Limb (tissue), 2 donors: Measurements from ENCODE around the gene UBE2L6.
A peak's percentile ranks its signal among the peaks of the same experiment; 100 is the strongest.

ENCODE experiments used
- DNase-seq, 2 donors: peaks; one replicate each; pipeline ENCODE4 v3.0.0-alpha.2; 2016; ENCODE audit errors: extremely low spot score in 2 of 2

Gene UBE2L6

GRCh38 chr11:57530596-57531507 lies 36.6 kb downstream of the UBE2L6 start, which contains the start of gene TIMM10:
Gene TIMM10, minus strand, starts transcription at chr11:57530754. Its CDS starts 565 bp downstream, at chr11:57530189.
- peak; percentile 92 to 99 for DNase-seq

- DNase-seq = no peak
These were observed 37.3 kb downstream of the UBE2L6 start for GRCh38 chr11:57530215-57530595.

- DNase-seq = no peak
These were observed 38.5 kb downstream of the UBE2L6 start for GRCh38 chr11:57529012-57529411.

GRCh38 chr11:57527056-57527631 lies 40.3 kb downstream of the UBE2L6 start:
- DNase-seq = peak; percentile 73 to 78

GRCh38 chr11:57523419-57523818 lies 44.1 kb downstream of the UBE2L6 start:
- no peak for DNase-seq

- no peak for DNase-seq
These were observed 46.4 kb downstream of the UBE2L6 start for GRCh38 chr11:57521116-57521515.

- no peak for DNase-seq
These were observed 51.4 kb downstream of the UBE2L6 start for GRCh38 chr11:57516061-57516443.

- DNase-seq = peak; percentile 54 to 69
These were observed 52.0 kb downstream of the UBE2L6 start, which contains the start of gene SLC43A1 for GRCh38 chr11:57515332-57516060. Gene SLC43A1, minus strand, starts transcription at chr11:57515702. Its CDS starts 1,591 bp downstream, at chr11:57514111.

- peak in 1 of 2 donors; percentile 53 for DNase-seq
These were observed 52.7 kb downstream of the UBE2L6 start for GRCh38 chr11:57514538-57515331.

GRCh38 chr11:57513911-57514537 lies 53.4 kb downstream of the UBE2L6 start:
- DNase-seq = peak in 1 of 2 donors; percentile 48

GRCh38 chr11:57513452-57513795 lies 54.0 kb downstream of the UBE2L6 start:
- no peak for DNase-seq

- no peak for DNase-seq
These were observed 54.6 kb downstream of the UBE2L6 start for GRCh38 chr11:57512646-57513451.

- DNase-seq = no peak
These were observed 55.6 kb downstream of the UBE2L6 start for GRCh38 chr11:57511741-57512430.

- DNase-seq = no peak
These were observed 58.9 kb downstream of the UBE2L6 start for GRCh38 chr11:57508341-57509170.

GRCh38 chr11:57506522-57506921 lies 61.0 kb downstream of the UBE2L6 start:
- DNase-seq = no peak

GRCh38 chr11:57504511-57504910 lies 63.0 kb downstream of the UBE2L6 start:
- no peak for DNase-seq

- no peak for DNase-seq
These were observed 64.6 kb downstream of the UBE2L6 start for GRCh38 chr11:57502870-57503269.

GRCh38 chr11:57502376-57502775 lies 65.1 kb downstream of the UBE2L6 start:
- DNase-seq = no peak
